Duodenal mucosa (tissue), 2 donors: ENCODE measurements around the gene PRKAB1.

Experiments used
- H3K27ac ChIP-seq: one replicate; pipeline ENCODE4 v1.7.0; 2013; ENCODE audit warnings: low read depth, low read length
- H3K27me3 ChIP-seq, 2 donors: one replicate each; pipeline ENCODE4 v1.7.0; 2013; ENCODE audit warnings: low read length in 2 of 2, control low read depth in 1 of 2; ENCODE audit not compliant: insufficient read depth in 2 of 2, control insufficient read depth in 1 of 2
- H3K36me3 ChIP-seq, 2 donors: one replicate each; pipeline ENCODE4 v1.7.0; 2013; ENCODE audit warnings: low read length in 2 of 2, control low read depth in 1 of 2; ENCODE audit not compliant: insufficient read depth in 2 of 2, control insufficient read depth in 1 of 2
- H3K4me1 ChIP-seq, 2 donors: one replicate each; pipeline ENCODE4 v1.7.0; 2013; ENCODE audit warnings: low read length in 2 of 2, control low read depth in 1 of 2; ENCODE audit not compliant: insufficient read depth in 2 of 2, control insufficient read depth in 1 of 2
- H3K4me3 ChIP-seq, 2 donors: one replicate each; pipeline ENCODE4 v1.7.0; 2013; ENCODE audit warnings: low read length in 2 of 2, low read depth in 1 of 2
- H3K9ac ChIP-seq, 2 donors: one replicate each; pipeline ENCODE4 v1.7.0; 2013; ENCODE audit warnings: low read length in 2 of 2, low read depth in 1 of 2
- H3K9me3 ChIP-seq, 2 donors: one replicate each; pipeline ENCODE4 v1.7.0; 2013; ENCODE audit warnings: low read length in 2 of 2, control low read depth in 1 of 2; ENCODE audit not compliant: control insufficient read depth in 1 of 2

Gene PRKAB1

GRCh38 chr12:119720349-119720748, 52.4 kb downstream of the PRKAB1 start:
- peaks cover 0 to under 1% of the 10 kb centered on the region in 2 donors for H3K36me3 ChIP-seq
- peaks cover 7 to 11% of the 10 kb centered on the region in 2 donors for H3K4me1 ChIP-seq
- no peak overlapping the region for H3K27ac ChIP-seq
- H3K4me3 ChIP-seq = no peak overlapping the region
- no peaks in the 10 kb centered on the region for H3K9me3 ChIP-seq
- no peaks in the 10 kb centered on the region for H3K27me3 ChIP-seq
- H3K9ac ChIP-seq = no peak overlapping the region

GRCh38 chr12:119721306-119721705, 53.4 kb downstream of the PRKAB1 start:
- H3K9me3 ChIP-seq = no peaks in the 10 kb centered on the region
- peaks cover 6 to 7% of the 10 kb centered on the region in 2 donors for H3K4me1 ChIP-seq
- H3K27ac ChIP-seq = no peak overlapping the region
- no peaks in the 10 kb centered on the region for H3K27me3 ChIP-seq
- H3K4me3 ChIP-seq = no peak overlapping the region
- no peak overlapping the region for H3K9ac ChIP-seq
- no peaks in the 10 kb centered on the region for H3K36me3 ChIP-seq

DNA sequence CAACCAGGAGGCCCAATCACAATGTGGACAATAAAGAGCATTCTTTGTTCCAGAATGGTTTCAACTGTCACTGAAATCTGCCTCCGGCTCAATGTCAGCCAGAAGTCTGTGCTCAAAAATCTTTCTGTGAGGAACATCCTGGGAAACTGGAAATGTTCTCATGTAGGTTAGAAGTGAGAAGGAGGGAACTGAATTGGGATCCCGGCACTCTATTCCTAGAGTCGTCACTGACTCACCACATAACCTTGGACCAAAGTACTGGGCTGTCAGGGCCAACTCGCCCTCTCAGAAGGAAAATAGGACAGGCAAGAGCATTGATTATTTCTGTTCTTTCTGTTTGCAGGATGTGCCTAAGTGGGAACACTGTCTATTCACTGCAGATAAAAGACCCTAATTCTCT, 57.6 kb downstream of the PRKAB1 start:
- no peaks in the 10 kb centered on the region for H3K27me3 ChIP-seq
- H3K9me3 ChIP-seq = no peaks in the 10 kb centered on the region
- no peak overlapping the region for H3K9ac ChIP-seq
- H3K4me1 ChIP-seq = no peaks in the 10 kb centered on the region
- H3K4me3 ChIP-seq = no peak overlapping the region
- peaks cover 0 to 4% of the 10 kb centered on the region in 2 donors for H3K36me3 ChIP-seq
- no peak overlapping the region for H3K27ac ChIP-seq

- Histone ChIP-seq H3K36me3 (peaks cover 0 to 4% of the 10 kb centered on the region in 2 donors), H3K27me3 (no peaks in the 10 kb centered on the region), H3K9ac (no peak overlapping the region), H3K27ac (no peak overlapping the region), H3K9me3 (no peaks in the 10 kb centered on the region), H3K4me1 (no peaks in the 10 kb centered on the region), H3K4me3 (no peak overlapping the region)
Measured at GRCh38 chr12:119727600-119728443, 59.9 kb downstream of the PRKAB1 start.

DNA sequence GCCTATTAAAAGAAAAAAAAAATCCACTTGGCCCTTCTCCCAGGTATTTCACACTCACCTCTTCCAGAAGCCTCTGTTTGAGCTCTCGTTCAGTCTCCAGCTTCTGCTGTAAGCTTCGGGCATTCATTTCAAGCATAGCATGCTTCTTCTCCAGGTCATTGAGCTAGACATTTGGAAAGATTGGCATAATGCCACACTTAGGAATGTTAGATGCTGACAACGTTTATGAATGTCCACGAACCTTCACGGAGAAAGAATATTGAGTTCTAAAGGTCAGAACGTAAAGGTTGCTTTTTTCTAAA, 60.5 kb downstream of the PRKAB1 start:
- Histone ChIP-seq H3K27me3 (no peaks in the 10 kb centered on the region), H3K27ac (no peak overlapping the region), H3K36me3 (peaks cover 0 to 4% of the 10 kb centered on the region in 2 donors), H3K9me3 (no peaks in the 10 kb centered on the region), H3K4me1 (no peaks in the 10 kb centered on the region), H3K4me3 (no peak overlapping the region), H3K9ac (no peak overlapping the region)

- no peak overlapping the region for H3K4me3 ChIP-seq
- H3K27ac ChIP-seq = no peak overlapping the region
- no peaks in the 10 kb centered on the region for H3K27me3 ChIP-seq
- no peaks in the 10 kb centered on the region for H3K9me3 ChIP-seq
- no peaks in the 10 kb centered on the region for H3K4me1 ChIP-seq
- H3K9ac ChIP-seq = no peak overlapping the region
- H3K36me3 ChIP-seq = peaks cover 0 to 9% of the 10 kb centered on the region in 2 donors
Measured at GRCh38 chr12:119729871-119730270, 61.9 kb downstream of the PRKAB1 start.

GRCh38 chr12:119730381-119730780, 62.4 kb downstream of the PRKAB1 start:
- Histone ChIP-seq H3K4me3 (no peak overlapping the region), H3K27ac (no peak overlapping the region), H3K9me3 (no peaks in the 10 kb centered on the region), H3K27me3 (no peaks in the 10 kb centered on the region), H3K36me3 (peaks cover 0 to 9% of the 10 kb centered on the region in 2 donors), H3K4me1 (no peaks in the 10 kb centered on the region), H3K9ac (no peak overlapping the region)
